Keratinocyte (primary cell): ENCODE measurements around the gene SLC8A3. TPM values are rescaled to one million over a fixed set of nuclear protein-coding genes. Genes with fewer than 3 reads are reported as not detected.

Experiments
- DNase-seq: peaks from one replicate; pipeline ENCODE4 v3.0.0-alpha.2; 2011; ENCODE audit warnings: low read depth, missing footprints, low spot score
- FAIRE-seq: peaks from 2 replicates; lab custom pipeline; 2011; peaks lifted over from hg19 to GRCh38; lab: Jason Lieb, UNC
- H2AFZ ChIP-seq: 2 replicates; pipeline ENCODE4 v1.6.0; 2012; ENCODE audit warnings: low read length, control low read depth, inconsistent platforms; ENCODE audit not compliant: control insufficient read depth
- H3K27ac ChIP-seq: 2 replicates; pipeline ENCODE4 v1.5.1; 2011; ENCODE audit warnings: low read length; ENCODE audit not compliant: control insufficient read depth, insufficient read depth
- H3K27me3 ChIP-seq: 3 replicates; pipeline ENCODE4 v1.6.0; 2011; ENCODE audit warnings: low read length; ENCODE audit not compliant: control insufficient read depth, insufficient read depth; ENCODE audit errors: extremely low read depth
- H3K36me3 ChIP-seq, 2 experiments: 2 replicates in 1 of 2; 3 replicates in 1 of 2; pipeline ENCODE4 v1.5.1; 2011; ENCODE audit warnings: low read length in 2 of 2, mild to moderate bottlenecking in 1 of 2; ENCODE audit not compliant: control insufficient read depth in 2 of 2, insufficient read depth in 2 of 2; ENCODE audit errors: extremely low read depth in 1 of 2
- H3K4me1 ChIP-seq: 3 replicates; pipeline ENCODE4 v1.5.1; 2011; ENCODE audit warnings: low read length; ENCODE audit not compliant: control insufficient read depth, insufficient read depth; ENCODE audit errors: extremely low read depth
- H3K4me2 ChIP-seq: 3 replicates; pipeline ENCODE4 v1.6.0; 2011; ENCODE audit warnings: low read depth, low read length; ENCODE audit not compliant: control insufficient read depth, insufficient read depth; ENCODE audit errors: extremely low read depth
- H3K4me3 ChIP-seq, 3 experiments: fragments of 200-600 bp in 1 of 3; sonication (generic) in 1 of 3; 2 replicates in 2 of 3; 3 replicates in 1 of 3; pipeline ENCODE4 v1.5.1; 2011 to 2016; ENCODE audit warnings: low read length in 3 of 3, mild to moderate bottlenecking in 3 of 3, control low read depth in 2 of 3, inconsistent platforms in 1 of 3, low read depth in 1 of 3, mixed read lengths in 1 of 3, mixed run types in 1 of 3, moderate library complexity in 1 of 3; ENCODE audit not compliant: control insufficient read depth in 2 of 3, insufficient read depth in 2 of 3; ENCODE audit errors: extremely low read depth in 1 of 3
- H3K79me2 ChIP-seq: 2 replicates; pipeline ENCODE4 v1.6.0; 2012; ENCODE audit warnings: low read length; ENCODE audit not compliant: control insufficient read depth, insufficient read depth
- H3K9ac ChIP-seq: 3 replicates; pipeline ENCODE4 v1.6.0; 2011; ENCODE audit warnings: low read length; ENCODE audit not compliant: control insufficient read depth, insufficient read depth; ENCODE audit errors: extremely low read depth
- H3K9me1 ChIP-seq: 3 replicates; pipeline ENCODE4 v1.6.0; 2011; ENCODE audit warnings: low read length; ENCODE audit not compliant: control insufficient read depth, insufficient read depth; ENCODE audit errors: extremely low read depth
- H3K9me3 ChIP-seq: 2 replicates; pipeline ENCODE4 v1.5.1; 2012; ENCODE audit warnings: low read depth, low read length; ENCODE audit not compliant: control insufficient read depth
- H4K20me1 ChIP-seq: 3 replicates; pipeline ENCODE4 v1.6.0; 2011; ENCODE audit warnings: low read length; ENCODE audit not compliant: control insufficient read depth, insufficient read depth; ENCODE audit errors: extremely low read depth
- EZH2 ChIP-seq: IDR thresholded peaks from one replicate; pipeline ENCODE4 v1.6.1; 2012; ENCODE audit warnings: inconsistent platforms, mild to moderate bottlenecking, low read length, moderate library complexity
- dilution Hi-C: fragments of 300-500 bp; cut with MboI; formaldehyde crosslinking; loops from one replicate; pipeline ENCODE4 v1.7.0; 2020; ENCODE audit warnings: low sequenced_read_pairs; ENCODE audit not compliant: extremely low pct_ligation_motif_present
- polyA plus RNA-seq, 5 experiments: library from polyadenylated mRNA; depleted of rRNA in 3 of 5; stranded (reverse) in 3 of 5; stranded (forward) in 1 of 5; unstranded in 1 of 5; fragments of >200 nt; gene quantifications; 1 replicate in 1 of 5; 2 replicates in 3 of 5; 3 replicates in 1 of 5; pipeline versions ENCODE4 v1.2.1 to v1.2.3, GENCODE V29; 2011 to 2012; ENCODE audit warnings: missing spikeins in 2 of 5, low read depth in 1 of 5, low replicate concordance in 1 of 5
- TF ChIP-seq, protein P1 (sequence below), 3 experiments: IDR thresholded peaks in 1 of 3; conservative IDR thresholded peaks in 1 of 3; optimal IDR thresholded peaks in 1 of 3; 2 replicates in 2 of 3; 3 replicates in 1 of 3; pipeline versions ENCODE3 to v1.5.1; 2011; ENCODE audit warnings: low read length in 3 of 3, mild to moderate bottlenecking in 3 of 3, moderate library complexity in 2 of 3, control low read depth in 1 of 3, inconsistent platforms in 1 of 3; ENCODE audit not compliant: insufficient read depth in 2 of 3; ENCODE audit errors: extremely low read depth in 1 of 3

SLC8A3 gene
- polyA plus RNA-seq, 1 donor (not counting 4 experiments of a cell fraction or from before 2014, with no cell fraction given): not detected

DNA sequence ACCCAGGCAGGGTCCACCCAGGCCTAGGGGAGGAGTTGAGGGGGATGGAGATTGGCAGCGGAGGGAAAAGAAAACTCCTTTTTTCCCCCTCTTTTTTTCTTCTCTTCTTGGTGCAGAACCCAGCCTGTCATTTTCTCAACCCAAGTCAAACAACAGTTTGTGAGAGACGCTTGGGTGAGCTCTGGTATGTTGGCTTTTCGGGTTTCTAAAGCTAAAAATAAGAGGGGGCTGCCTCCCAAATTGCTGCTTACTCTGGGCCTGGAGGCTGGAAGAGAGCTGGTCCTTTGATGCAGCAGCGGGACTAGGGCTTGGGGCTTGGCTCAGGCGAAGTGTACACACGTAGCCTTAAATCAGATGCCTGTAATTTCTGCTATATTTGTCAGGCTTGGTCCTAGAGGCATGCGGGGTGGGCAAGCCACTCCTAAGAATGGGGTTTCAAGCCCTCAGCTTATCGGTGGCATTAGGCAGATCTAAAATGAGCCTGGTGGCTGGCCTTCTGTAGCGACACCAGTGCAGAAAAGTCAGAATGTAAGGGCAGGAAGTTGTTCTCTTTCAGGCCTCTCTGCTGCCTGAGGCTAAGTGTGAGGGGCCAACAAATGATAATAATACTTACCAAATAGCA, 816 bp upstream of the SLC8A3 start:
- TF ChIP-seq, protein P1, sequence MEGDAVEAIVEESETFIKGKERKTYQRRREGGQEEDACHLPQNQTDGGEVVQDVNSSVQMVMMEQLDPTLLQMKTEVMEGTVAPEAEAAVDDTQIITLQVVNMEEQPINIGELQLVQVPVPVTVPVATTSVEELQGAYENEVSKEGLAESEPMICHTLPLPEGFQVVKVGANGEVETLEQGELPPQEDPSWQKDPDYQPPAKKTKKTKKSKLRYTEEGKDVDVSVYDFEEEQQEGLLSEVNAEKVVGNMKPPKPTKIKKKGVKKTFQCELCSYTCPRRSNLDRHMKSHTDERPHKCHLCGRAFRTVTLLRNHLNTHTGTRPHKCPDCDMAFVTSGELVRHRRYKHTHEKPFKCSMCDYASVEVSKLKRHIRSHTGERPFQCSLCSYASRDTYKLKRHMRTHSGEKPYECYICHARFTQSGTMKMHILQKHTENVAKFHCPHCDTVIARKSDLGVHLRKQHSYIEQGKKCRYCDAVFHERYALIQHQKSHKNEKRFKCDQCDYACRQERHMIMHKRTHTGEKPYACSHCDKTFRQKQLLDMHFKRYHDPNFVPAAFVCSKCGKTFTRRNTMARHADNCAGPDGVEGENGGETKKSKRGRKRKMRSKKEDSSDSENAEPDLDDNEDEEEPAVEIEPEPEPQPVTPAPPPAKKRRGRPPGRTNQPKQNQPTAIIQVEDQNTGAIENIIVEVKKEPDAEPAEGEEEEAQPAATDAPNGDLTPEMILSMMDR (optimal IDR thresholded peaks at IDR 0.05 in 1 of 3, IDR thresholded peaks at IDR 0.05 in 1 of 3, conservative IDR thresholded peaks at IDR 0.05 in 1 of 3; ENCODE audit: extremely low read depth in 1 of 3, insufficient read depth in 2 of 3, low read length in 3 of 3): no peak
- TF ChIP-seq EZH2: no peak
- H3K27ac ChIP-seq: no peak overlapping the region
- FAIRE-seq (no peak), DNase-seq (no peak)
- H3K9me1 ChIP-seq: no peaks in the 10 kb centered on the region
- no peaks in the 10 kb centered on the region for H3K36me3 ChIP-seq
- H2AFZ ChIP-seq: no peak overlapping the region
- H3K4me1 ChIP-seq: peaks cover 9% of the 10 kb centered on the region
- no peak overlapping the region for H3K9ac ChIP-seq
- no peaks in the 10 kb centered on the region for H3K9me3 ChIP-seq
- H3K27me3 ChIP-seq: peaks cover 41% of the 10 kb centered on the region
- H3K4me2 ChIP-seq: peak overlapping the region; percentile 82
- H4K20me1 ChIP-seq: no peaks in the 10 kb centered on the region
- peak overlapping the region in 2 of 3 experiments; percentile 48 to 61 for H3K4me3 ChIP-seq
- no peaks in the 10 kb centered on the region for H3K79me2 ChIP-seq
- dilution Hi-C loops: no loop called here

DNA sequence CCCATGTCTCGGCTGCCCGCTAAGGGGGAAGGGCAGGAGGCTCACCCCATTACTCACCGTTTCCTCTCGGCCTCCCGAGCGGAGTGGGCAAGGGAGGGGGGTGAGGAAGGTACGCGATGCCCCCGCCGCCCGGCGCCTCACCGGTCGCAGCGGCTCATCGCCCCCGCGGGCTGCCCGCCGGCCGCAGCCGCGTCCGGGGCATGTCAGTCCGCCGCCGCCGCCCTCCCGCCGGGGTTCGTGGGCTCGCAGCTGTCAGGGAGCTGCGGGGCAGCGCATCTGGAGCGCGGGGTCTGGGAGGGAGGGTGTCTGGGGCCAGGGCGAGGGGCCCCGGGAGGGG, 461 bp downstream of the SLC8A3 start:
- Histone ChIP-seq H3K27me3 (peaks cover 46% of the 10 kb centered on the region), H2AFZ (peak overlapping the region; percentile 17), H3K36me3 (no peaks in the 10 kb centered on the region), H3K9me1 (no peaks in the 10 kb centered on the region), H4K20me1 (no peaks in the 10 kb centered on the region), H3K4me1 (peaks cover 9% of the 10 kb centered on the region), H3K27ac (no peak overlapping the region), H3K79me2 (no peaks in the 10 kb centered on the region), H3K4me2 (peak overlapping the region; percentile 82), H3K9ac (no peak overlapping the region), H3K9me3 (no peaks in the 10 kb centered on the region), H3K4me3 (peak overlapping the region; percentile 47 to 61 (median 48))
- DNase-seq (no peak), FAIRE-seq (no peak)
- TF ChIP-seq EZH2: no peak
- TF ChIP-seq, protein P1 (optimal IDR thresholded peaks at IDR 0.05 in 1 of 3, IDR thresholded peaks at IDR 0.05 in 1 of 3, conservative IDR thresholded peaks at IDR 0.05 in 1 of 3; ENCODE audit: extremely low read depth in 1 of 3, insufficient read depth in 2 of 3, low read length in 3 of 3): no peak
- dilution Hi-C loops: no loop called here
